Brain microvascular endothelial cell (primary cell): ENCODE results near the gene ATP4A.

Experiments
- DNase-seq: peaks from one replicate; pipeline ENCODE4 v3.0.0-alpha.2; 2020
- H3K27ac ChIP-seq: fragments of 250-450 bp; sonication (Bioruptor Pico); 2 replicates; pipeline ENCODE4 v1.5.1; 2020; ENCODE audit warnings: mild to moderate bottlenecking, moderate library complexity
- H3K27me3 ChIP-seq: fragments of 250-450 bp; sonication (Bioruptor Pico); replicated peaks from 2 replicates; pipeline ENCODE4 v1.5.1; 2020; ENCODE audit warnings: mild to moderate bottlenecking
- H3K36me3 ChIP-seq: fragments of 250-450 bp; sonication (Bioruptor Pico); replicated peaks from 2 replicates; pipeline ENCODE4 v1.5.1; 2020; ENCODE audit warnings: mild to moderate bottlenecking
- H3K4me3 ChIP-seq: 2 replicates; pipeline ENCODE4 v1.5.1; 2011; ENCODE audit warnings: low read depth, mild to moderate bottlenecking, control low read depth, low read length, moderate library complexity
- CTCF ChIP-seq: IDR thresholded peaks from 2 replicates; pipeline ENCODE4 v1.5.1; 2011; ENCODE audit warnings: low read depth, mild to moderate bottlenecking, moderate library complexity, low read length, control low read depth, inconsistent platforms; ENCODE audit errors: missing control alignments
- in situ Hi-C: cut with HindIII; loops from 2 replicates; pipeline ENCODE4 v1.10.0; 2017; ENCODE audit warnings: low sequenced_read_pairs, low pct_ligation_motif_present

The ATP4A gene

GRCh38 chr19:35508129-35508528, 55.3 kb downstream of the ATP4A start:
- DNase-seq, result no peak
- no peaks in the 10 kb centered on the region for H3K36me3 ChIP-seq
- H3K4me3 ChIP-seq, result no peak overlapping the region
- peaks cover 47% of the 10 kb centered on the region for H3K27me3 ChIP-seq
- no peak overlapping the region for H3K27ac ChIP-seq
- in situ Hi-C loops, result no loop called here
- no peak for TF ChIP-seq CTCF

GRCh38 chr19:35507561-35507960, 55.9 kb downstream of the ATP4A start:
- peaks cover 47% of the 10 kb centered on the region for H3K27me3 ChIP-seq
- no peak for TF ChIP-seq CTCF
- no peak overlapping the region for H3K4me3 ChIP-seq
- no peak overlapping the region for H3K27ac ChIP-seq
- in situ Hi-C loops, result no loop called here
- no peak for DNase-seq
- H3K36me3 ChIP-seq, result no peaks in the 10 kb centered on the region

GRCh38 chr19:35506011-35506410, 57.4 kb downstream of the ATP4A start:
- no peak for DNase-seq
- H3K36me3 ChIP-seq, result no peaks in the 10 kb centered on the region
- H3K27me3 ChIP-seq, result peaks cover 44% of the 10 kb centered on the region
- TF ChIP-seq CTCF, result no peak
- no peak overlapping the region for H3K4me3 ChIP-seq
- H3K27ac ChIP-seq, result no peak overlapping the region
- in situ Hi-C loops, result no loop called here

GRCh38 chr19:35502751-35503150, 60.7 kb downstream of the ATP4A start:
- in situ Hi-C loops, result no loop called here
- TF ChIP-seq CTCF, result no peak
- H3K4me3 ChIP-seq, result no peak overlapping the region
- H3K36me3 ChIP-seq, result no peaks in the 10 kb centered on the region
- H3K27ac ChIP-seq, result no peak overlapping the region
- H3K27me3 ChIP-seq, result peaks cover 12% of the 10 kb centered on the region
- DNase-seq, result no peak

- in situ Hi-C loops, result no loop called here
- H3K36me3 ChIP-seq, result no peaks in the 10 kb centered on the region
Observed at GRCh38 chr19:35501684-35502083, 61.8 kb downstream of the ATP4A start.

More at GRCh38 chr19:35501684-35502083, 61.8 kb downstream of the ATP4A start:
- no peak for TF ChIP-seq CTCF
- DNase-seq, result no peak
- no peak overlapping the region for H3K27ac ChIP-seq
- H3K4me3 ChIP-seq, result no peak overlapping the region
- peaks cover 3% of the 10 kb centered on the region for H3K27me3 ChIP-seq
